CD4-positive, alpha-beta T cell treated with Interleukin-6 for 4 hours (primary cell): ENCODE data around the gene MOCS3.
A peak's percentile ranks its signal among the peaks of the same experiment; 100 is the strongest.

Source experiments
- DNase-seq: peaks from one replicate; pipeline ENCODE4 v3.0.0-alpha.2; 2020; ENCODE audit warnings: mixed read lengths

Gene MOCS3

DNA sequence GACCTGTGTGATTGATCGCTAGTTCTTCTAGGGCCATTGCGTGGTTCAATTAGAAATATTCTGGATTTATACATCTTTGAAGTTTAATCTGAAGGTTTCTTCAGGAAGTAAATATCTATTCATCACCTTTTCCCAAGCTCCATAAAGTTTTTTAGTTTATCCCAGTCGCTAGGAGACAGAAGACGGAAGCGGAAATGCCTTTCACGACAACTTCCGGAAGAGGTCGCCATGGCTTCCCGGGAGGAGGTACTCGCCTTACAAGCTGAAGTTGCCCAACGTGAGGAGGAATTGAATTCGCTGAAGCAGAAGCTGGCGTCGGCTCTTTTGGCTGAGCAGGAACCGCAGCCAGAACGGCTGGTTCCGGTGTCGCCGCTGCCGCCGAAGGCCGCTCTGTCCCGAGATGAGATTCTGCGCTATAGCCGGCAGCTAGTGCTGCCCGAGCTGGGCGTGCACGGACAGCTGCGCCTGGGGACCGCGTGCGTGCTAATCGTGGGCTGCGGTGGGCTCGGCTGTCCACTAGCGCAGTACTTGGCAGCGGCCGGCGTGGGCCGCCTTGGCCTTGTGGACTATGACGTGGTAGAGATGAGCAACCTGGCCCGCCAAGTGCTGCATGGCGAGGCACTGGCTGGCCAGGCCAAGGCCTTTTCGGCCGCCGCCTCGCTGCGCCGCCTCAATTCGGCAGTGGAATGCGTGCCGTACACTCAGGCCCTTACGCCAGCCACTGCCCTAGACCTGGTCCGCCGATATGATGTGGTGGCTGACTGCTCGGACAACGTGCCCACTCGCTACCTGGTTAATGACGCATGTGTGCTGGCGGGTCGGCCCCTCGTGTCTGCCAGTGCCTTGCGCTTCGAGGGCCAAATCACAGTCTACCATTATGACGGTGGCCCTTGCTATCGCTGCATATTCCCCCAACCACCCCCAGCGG, at the start of gene MOCS3:
Gene MOCS3 (plus strand): TSS at position 204 of the 928 bp plus-strand sequence. CDS start 25 bp downstream, at position 229.
- peak; percentile 85 for DNase-seq

DNA sequence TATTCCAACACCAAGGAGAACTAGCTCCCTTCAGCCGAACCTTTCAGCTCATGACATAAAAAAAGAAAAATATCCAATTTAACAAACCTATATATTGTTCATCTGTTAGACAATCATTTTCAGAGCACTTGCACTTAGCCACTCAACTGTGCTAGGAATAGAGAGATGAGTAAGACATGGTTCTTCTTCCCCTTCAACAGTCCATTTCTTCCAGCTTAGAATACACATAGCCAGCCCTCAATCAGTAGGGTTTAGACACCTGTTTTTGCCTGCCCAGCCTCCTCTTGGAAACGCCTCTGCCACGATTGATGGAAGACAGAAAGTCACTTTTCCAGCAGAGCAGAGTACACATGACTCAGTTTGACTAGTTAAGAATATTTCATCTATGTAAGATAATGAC, 49.2 kb upstream of the MOCS3 start:
- DNase-seq, result no peak

DNA sequence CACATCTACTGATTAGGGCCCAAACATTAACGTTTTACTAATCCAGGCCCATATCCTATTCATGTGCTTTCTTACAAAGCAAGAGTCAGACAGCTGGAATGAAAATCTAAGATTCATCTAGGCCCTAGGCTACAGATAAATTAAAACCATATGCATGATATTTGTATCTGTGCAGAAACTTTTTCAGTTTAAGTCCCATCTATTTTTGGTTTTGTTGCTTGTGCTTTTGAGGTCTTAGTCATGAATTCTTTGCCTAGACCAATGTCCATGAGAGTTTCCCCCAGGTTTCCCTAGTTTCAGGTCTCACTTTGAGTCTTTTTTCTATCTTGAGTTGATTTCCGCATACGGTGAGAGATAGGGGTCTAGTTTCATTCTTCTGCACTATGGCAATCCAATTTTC, 47.6 kb upstream of the MOCS3 start:
- DNase-seq, result no peak

DNA sequence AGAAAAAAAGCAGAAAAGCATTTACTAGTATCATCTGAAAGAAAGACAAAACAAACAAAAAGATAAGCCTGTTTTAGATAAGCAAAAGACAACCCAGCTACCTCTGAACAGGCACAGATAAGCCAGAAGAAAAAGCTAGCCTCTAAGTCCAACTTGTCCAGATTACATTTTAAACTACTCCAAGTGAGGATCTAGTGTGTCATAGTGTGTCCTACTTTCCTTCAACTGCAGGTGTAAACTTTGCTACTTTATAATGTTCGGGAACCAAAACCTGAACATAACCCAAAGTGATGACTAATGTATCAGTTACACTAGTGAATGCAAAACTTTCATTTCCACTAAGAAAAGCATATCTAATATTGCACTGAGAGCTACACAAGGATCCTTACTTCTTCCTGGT, 46.9 kb upstream of the MOCS3 start:
- no peak for DNase-seq

GRCh38 chr20:50913690-50914375, 44.8 kb upstream of the MOCS3 start:
- DNase-seq, result peak; percentile 17

GRCh38 chr20:50915424-50915823, 43.2 kb upstream of the MOCS3 start:
- DNase-seq, result no peak

- no peak for DNase-seq
Measured at GRCh38 chr20:50916257-50916656, 42.4 kb upstream of the MOCS3 start.

GRCh38 chr20:50916934-50917333, 41.7 kb upstream of the MOCS3 start:
- no peak for DNase-seq

DNA sequence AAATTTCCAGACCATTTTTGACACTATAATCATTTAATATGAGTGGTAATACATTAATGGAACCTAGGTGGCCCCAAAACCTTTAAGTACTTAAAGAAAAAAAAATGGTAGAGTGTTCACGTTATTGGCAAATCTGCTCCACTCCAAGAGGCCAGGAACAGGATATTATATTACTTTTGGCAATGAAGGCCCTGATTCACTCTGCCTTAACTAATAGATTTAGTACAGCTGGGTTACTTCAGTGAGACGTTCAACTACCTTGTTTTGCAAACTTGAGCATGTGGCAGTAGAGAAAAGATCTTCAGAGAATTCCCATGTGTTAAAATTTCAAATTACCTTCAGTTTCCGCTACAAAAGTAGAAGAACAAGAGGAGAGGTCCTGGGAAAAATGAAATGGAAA, 40.2 kb upstream of the MOCS3 start:
- no peak for DNase-seq

GRCh38 chr20:50919567-50919966, 39.1 kb upstream of the MOCS3 start:
- DNase-seq, result no peak

DNA sequence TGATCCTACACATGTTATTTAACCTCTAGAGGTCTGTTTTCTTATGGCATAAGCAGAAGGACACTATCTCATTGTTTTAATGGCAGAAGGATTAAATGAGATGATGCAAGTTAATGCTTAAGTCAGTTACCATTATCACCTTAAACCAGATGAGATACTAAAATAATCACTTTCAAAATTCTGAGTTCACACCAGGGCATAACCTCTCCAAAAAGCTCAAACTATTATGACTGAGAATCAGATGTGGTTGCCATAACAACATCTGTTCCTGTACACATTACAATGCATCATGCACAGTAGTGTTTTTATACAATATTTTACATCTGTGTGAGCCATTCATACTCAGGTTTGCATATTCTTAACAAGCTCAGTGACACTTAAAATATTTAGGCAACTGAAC, 37.6 kb upstream of the MOCS3 start:
- no peak for DNase-seq

DNA sequence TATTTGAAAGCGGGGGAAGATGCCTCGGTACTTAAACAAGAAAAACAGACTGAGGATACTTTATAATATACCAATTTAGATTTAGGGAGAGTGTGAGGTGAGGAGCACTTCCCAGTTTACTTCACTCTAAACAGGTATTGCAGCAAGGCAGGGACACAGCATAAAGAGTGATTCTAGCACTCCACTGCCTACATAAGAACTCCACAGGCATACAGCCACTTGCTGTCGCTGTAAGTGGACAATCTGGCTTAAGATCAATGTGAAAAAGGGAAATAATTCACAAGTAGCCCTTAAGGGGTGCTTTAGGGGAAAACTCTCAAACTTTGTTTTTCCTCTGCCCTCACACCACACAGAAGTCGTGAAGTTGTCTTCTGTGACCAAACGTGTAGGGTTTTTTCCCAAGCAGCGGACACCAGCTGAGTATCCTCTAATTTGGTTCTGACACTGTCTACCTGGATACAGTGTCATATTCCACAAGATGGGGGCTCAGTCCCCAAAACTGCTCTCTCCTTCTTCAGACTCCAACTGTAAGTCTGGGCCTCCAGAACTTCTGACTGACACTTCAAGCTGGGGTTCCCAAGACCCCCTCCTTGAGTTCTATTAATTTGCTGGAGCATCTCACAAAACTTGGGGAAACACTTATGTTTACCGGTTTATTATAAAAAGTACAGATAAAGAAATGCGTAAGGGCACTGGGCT, 36.7 kb upstream of the MOCS3 start:
- DNase-seq, result no peak

DNA sequence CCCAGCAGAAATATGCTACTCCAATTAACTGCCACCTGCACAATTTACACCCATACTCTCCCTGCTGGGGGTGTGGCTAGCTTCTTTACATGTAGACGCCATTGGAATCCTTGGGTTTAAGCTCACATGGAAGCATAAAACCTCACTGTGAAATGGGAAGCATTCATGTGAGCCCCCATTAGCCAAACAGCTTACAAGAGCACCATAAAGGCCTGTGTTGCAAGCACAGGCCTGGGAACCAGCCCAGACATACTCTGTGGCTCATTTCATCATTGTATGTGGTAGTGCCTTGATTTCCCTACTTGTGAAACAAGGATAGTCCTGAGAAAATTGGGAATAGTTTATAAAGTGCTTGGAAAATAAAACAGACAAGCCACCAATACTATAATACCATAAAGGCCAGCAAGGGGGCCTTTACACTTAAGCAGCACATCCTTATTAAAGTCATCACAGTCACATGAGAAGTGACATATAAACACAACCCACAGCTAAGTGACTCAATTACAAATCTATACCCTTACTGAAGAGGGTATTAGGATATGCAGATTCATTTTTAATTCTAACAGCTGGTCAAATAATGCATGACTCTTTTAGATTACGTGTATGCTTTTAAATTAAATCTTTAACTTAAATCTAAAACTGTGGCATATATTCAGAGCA, 34.2 kb upstream of the MOCS3 start:
- no peak for DNase-seq

DNA sequence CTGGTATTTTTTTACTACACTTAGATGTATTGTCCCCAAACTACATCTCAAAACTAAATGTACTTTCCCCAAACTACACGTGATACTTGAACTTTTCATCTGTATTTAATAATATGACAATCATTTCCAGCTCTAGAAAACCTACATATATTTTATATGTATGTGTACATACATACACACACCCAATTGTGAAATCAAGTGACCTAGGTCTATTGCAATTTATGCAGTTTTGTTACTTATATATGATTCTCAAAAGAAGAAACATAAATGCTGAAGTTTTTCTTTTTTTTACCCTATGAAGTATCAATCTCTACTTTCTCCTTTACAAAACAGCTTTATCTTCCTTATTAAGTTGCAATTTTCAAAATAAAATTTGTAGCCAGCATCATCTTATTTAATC, 32.1 kb upstream of the MOCS3 start:
- no peak for DNase-seq

DNA sequence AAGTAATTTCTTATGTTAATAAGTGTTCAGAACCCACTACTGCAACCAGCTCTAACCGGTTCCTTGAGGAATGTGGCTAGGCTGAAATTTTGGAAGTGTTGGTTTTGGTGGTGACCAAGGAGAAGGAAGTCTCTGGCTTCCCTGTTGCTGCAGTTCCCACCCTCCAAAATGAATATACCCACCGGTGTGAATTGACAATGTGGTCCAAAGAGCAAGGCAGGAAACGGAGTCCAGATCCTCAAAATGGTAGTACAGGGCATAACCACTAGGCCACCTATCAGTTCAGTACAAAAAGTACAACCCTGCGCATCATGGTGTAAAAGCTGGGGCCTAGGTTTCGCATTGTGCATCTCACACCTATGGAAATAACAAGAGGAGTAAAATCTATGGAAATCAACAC, 30.1 kb upstream of the MOCS3 start:
- no peak for DNase-seq

GRCh38 chr20:50929299-50930138, 29.1 kb upstream of the MOCS3 start:
- DNase-seq, result peak; percentile 93

GRCh38 chr20:50930139-50930975, 28.3 kb upstream of the MOCS3 start:
- peak; percentile 39 for DNase-seq

DNA sequence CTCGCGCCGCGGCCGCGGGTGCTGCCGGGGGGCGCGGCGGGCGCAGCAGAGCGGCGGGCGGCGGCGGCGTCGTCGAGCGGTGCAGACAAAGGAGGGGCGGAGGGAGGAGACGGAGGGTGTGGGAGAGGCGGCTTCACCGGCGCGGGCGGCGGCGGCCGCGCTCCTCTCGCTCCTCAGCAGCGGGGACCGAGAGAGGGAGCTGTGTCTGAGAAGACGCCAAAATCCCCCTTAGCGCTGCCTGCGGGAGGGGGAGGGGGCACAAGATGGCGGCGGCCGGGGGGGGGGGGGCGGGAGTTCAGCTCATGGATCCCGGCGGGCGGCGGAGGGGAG, 27.7 kb upstream of the MOCS3 start:
- no peak for DNase-seq

GRCh38 chr20:50931306-50932015, 27.2 kb upstream of the MOCS3 start, which contains the start of gene ADNP:
ADNP (minus strand) TSS chr20:50931437; CDS start chr20:50903996, 27,441 bp downstream.
- DNase-seq, result peak; percentile 90

- no peak for DNase-seq
Measured at GRCh38 chr20:50932016-50932485, 26.6 kb upstream of the MOCS3 start.
